ENCODE data around the gene ARHGAP8. TPM values are rescaled to one million over a fixed set of nuclear protein-coding genes. Genes with fewer than 3 reads are reported as not detected.
A peak's percentile ranks its signal among the peaks of the same experiment; 100 is the strongest.

Gene ARHGAP8
- total and polyA plus RNA-seq, 10 donors = 2.7 to 71.6 (median 19.7) TPM

DNA sequence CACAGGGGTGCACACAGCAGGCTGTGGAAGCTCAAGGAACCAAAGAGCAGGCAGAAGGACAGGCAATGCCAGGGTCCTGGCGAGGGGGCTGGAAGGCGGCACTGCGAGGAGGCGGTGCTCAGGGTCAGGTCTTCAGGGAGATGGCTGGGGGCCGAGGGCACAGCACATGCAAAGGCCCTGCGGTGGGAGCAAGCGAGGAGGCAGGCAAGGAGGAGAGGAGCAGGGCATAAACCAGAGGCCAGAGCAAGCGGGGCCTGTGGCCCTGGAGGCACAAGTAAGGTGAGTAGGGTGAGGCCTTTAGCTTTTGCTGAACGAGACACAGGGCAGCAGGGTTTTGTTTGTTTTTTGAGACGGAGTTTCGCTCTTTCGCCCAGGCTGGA lies 126.9 kb downstream of the ARHGAP8 start:
- Histone ChIP-seq H3K4me1 (no peaks in the 10 kb centered on the region), H3K9me3 (peaks cover 0 to 22% (median 16%) of the 10 kb centered on the region in 8 donors), H3K4me3 (no peak overlapping the region), H3K27me3 (replicated peaks in 1 of 7) (no peaks in the 10 kb centered on the region), H3K36me3 (no peaks in the 10 kb centered on the region), H3K27ac (no peak overlapping the region)
- TF ChIP-seq POLR2AphosphoS5 (IDR thresholded peaks at IDR 0.05) (no peak), POLR2A (IDR thresholded peaks at IDR 0.05) (no peak)
- TF ChIP-seq, protein P1, sequence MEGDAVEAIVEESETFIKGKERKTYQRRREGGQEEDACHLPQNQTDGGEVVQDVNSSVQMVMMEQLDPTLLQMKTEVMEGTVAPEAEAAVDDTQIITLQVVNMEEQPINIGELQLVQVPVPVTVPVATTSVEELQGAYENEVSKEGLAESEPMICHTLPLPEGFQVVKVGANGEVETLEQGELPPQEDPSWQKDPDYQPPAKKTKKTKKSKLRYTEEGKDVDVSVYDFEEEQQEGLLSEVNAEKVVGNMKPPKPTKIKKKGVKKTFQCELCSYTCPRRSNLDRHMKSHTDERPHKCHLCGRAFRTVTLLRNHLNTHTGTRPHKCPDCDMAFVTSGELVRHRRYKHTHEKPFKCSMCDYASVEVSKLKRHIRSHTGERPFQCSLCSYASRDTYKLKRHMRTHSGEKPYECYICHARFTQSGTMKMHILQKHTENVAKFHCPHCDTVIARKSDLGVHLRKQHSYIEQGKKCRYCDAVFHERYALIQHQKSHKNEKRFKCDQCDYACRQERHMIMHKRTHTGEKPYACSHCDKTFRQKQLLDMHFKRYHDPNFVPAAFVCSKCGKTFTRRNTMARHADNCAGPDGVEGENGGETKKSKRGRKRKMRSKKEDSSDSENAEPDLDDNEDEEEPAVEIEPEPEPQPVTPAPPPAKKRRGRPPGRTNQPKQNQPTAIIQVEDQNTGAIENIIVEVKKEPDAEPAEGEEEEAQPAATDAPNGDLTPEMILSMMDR (IDR thresholded peaks at IDR 0.05 in 8 of 11, conservative IDR thresholded peaks at IDR 0.05 in 3 of 11) = no peak
- intact Hi-C loops (cut with DNase I; ENCODE audit: low total_unique reads) = no loop called here
- DNase-seq = peak; percentile 59
- WGBS, 5 donors = 89 to 94% (median 92%) methylated on average over 12 of the region's 12 CpGs

DNA sequence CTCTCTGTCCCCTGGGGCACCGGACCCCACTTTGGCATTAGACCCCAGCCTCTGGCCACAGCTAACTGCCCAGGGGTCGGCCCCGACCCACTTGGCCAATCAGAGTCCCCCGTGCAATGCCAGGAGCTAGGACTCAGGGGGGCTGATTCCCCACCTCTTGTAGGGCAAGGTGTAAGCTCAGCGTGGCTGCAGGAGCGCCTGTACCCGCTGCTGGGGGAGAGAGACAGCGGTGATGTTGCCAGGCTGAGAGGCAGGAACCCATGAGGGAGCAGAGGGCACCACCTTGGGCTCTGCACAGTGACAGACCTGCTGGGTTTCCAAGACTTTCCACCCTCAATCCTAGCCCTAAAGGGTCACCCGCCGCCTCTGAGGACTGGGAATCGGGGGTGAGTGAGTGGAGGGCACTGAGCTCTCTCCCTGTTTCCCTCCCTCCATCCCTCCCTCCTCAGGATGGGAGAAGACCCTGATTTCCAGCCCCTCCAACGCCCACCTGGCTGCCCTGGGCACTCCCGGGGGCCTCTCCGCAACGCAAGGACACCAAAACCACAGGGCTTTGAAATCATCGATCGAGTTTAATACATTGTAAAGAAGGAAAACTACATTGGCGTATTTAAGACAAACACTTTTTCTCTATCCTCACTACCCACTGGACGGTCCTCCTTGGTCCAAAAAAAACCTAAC lies 128.4 kb downstream of the ARHGAP8 start:
- intact Hi-C loops (cut with DNase I; ENCODE audit: low total_unique reads) = no loop called here
- peak; percentile 60 for DNase-seq
- 86 to 91% (median 89%) methylated on average over 17 to 19 of the region's 19 CpGs for WGBS, 5 donors

DNA sequence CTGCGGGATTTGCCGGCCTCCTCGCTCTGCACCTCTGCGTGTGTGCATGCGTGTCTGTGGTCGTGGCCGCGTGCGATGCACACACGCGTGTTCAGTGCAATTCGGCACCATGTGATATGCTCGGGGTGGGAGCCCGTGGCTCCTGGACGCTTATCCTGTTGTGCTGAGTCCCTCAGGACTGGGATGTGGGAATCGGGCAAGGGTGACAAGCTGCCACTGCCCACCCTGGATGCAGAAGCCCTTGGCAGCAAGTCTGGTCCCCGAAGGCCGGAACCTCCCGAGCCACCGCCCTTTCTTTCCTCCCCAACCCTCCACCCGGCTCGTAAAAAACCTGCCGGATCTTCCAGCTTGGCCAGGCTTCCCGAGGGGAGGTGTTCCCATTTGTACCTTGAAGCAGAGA lies 129.2 kb downstream of the ARHGAP8 start:
- H3K36me3 ChIP-seq = no peaks in the 10 kb centered on the region
- H3K4me3 ChIP-seq = no peak overlapping the region
- intact Hi-C loops (cut with DNase I; ENCODE audit: low total_unique reads) = no loop called here
- 77 to 90% (median 81%) methylated on average over 23 to 24 of the region's 24 CpGs for WGBS, 5 donors
- peak; percentile 45 for DNase-seq
- no peaks in the 10 kb centered on the region for H3K27me3 ChIP-seq (replicated peaks in 1 of 7)
- no peaks in the 10 kb centered on the region for H3K4me1 ChIP-seq
- H3K9me3 ChIP-seq = peaks cover 0 to 16% (median 13%) of the 10 kb centered on the region in 8 donors
- TF ChIP-seq, protein P1 (IDR thresholded peaks at IDR 0.05 in 8 of 11, conservative IDR thresholded peaks at IDR 0.05 in 3 of 11) = no peak
- TF ChIP-seq POLR2AphosphoS5 (IDR thresholded peaks at IDR 0.05) (no peak), POLR2A (IDR thresholded peaks at IDR 0.05) (no peak)
- H3K27ac ChIP-seq = no peak overlapping the region

More for the DNA sequence above, 128.4 kb downstream of the ARHGAP8 start:
- Histone ChIP-seq H3K27me3 (replicated peaks in 1 of 7) (no peaks in the 10 kb centered on the region), H3K36me3 (no peaks in the 10 kb centered on the region), H3K4me1 (no peaks in the 10 kb centered on the region), H3K27ac (no peak overlapping the region), H3K9me3 (peaks cover 0 to 22% (median 16%) of the 10 kb centered on the region in 8 donors), H3K4me3 (no peak overlapping the region)
- TF ChIP-seq, protein P1 (IDR thresholded peaks at IDR 0.05 in 8 of 11, conservative IDR thresholded peaks at IDR 0.05 in 3 of 11) = no peak
- TF ChIP-seq POLR2A (IDR thresholded peaks at IDR 0.05) = no peak
- TF ChIP-seq POLR2AphosphoS5 (IDR thresholded peaks at IDR 0.05) = no peak

DNA sequence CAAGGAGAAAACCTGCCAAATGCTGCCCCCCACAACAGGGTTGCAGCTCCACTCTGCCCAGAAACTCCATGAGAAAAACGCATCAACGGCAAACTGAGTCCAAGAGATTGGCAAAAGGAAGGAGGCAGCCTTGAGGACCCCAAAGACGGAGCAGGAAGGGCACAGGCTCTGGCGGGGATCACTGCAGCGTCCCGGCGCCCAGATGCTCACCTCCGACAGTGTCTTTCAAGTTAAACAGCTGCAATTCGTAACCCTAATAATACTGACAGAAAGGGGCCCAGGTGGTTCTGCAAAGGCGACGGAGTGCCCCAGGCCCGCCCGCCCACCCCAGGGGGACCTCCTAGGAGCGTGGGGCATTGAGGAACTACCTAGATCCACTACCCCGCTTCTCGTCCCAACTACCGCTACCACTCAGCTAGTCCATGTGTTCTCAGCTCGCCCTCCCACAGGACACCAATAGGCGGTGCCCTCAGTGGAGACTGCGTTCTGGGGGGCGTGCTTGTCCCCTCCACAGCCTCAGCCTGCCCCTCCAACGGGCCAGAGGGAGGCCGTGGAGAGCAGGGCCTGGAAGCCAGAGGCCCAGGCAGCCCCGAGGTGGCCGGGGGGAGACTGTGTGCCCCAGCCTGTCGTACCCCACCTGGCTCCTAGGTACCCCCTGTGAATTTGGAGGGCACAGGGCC lies 130.0 kb downstream of the ARHGAP8 start:
- intact Hi-C loops (cut with DNase I; ENCODE audit: low total_unique reads) = no loop called here

More for the DNA sequence above, 130.0 kb downstream of the ARHGAP8 start:
- Histone ChIP-seq H3K4me1 (no peaks in the 10 kb centered on the region), H3K9me3 (peaks cover 0 to 8% (median 5%) of the 10 kb centered on the region in 8 donors), H3K27me3 (replicated peaks in 1 of 7) (no peaks in the 10 kb centered on the region), H3K27ac (no peak overlapping the region), H3K36me3 (no peaks in the 10 kb centered on the region), H3K4me3 (no peak overlapping the region)
- peak; percentile 37 for DNase-seq
- WGBS, 5 donors = 82 to 93% (median 87%) methylated on average over 19 to 26 of the region's 26 CpGs
- no peak for TF ChIP-seq POLR2A (IDR thresholded peaks at IDR 0.05)
- TF ChIP-seq POLR2AphosphoS5 (IDR thresholded peaks at IDR 0.05) = no peak
- TF ChIP-seq, protein P1 (IDR thresholded peaks at IDR 0.05 in 8 of 11, conservative IDR thresholded peaks at IDR 0.05 in 3 of 11) = no peak
